Ishikawa (cell line): ENCODE data around the gene CADM2.

Experiments
- CEBPB ChIP-seq: IDR thresholded peaks from 2 replicates; pipeline ENCODE4 v1.6.1; 2012
- EGR1 ChIP-seq: IDR thresholded peaks from 2 replicates; pipeline ENCODE4 v1.6.1; 2012
- MAX ChIP-seq: IDR thresholded peaks from 2 replicates; pipeline ENCODE4 v1.6.1; 2012
- REST ChIP-seq: IDR thresholded peaks from 2 replicates; pipeline ENCODE4 v1.6.1; 2012; ENCODE audit warnings: low read depth, mild to moderate bottlenecking
- TAF1 ChIP-seq: IDR thresholded peaks from 2 replicates; pipeline ENCODE4 v1.6.1; 2012; ENCODE audit warnings: low read depth, mild to moderate bottlenecking
- TCF12 ChIP-seq: IDR thresholded peaks from 2 replicates; pipeline ENCODE4 v1.6.1; 2012; ENCODE audit warnings: low read depth
- USF1 ChIP-seq: IDR thresholded peaks from 2 replicates; pipeline ENCODE4 v1.6.1; 2012
- YY1 ChIP-seq: IDR thresholded peaks from 2 replicates; pipeline ENCODE4 v1.6.1; 2012; ENCODE audit warnings: low read depth

GRCh38 chr3:85627932-85628331, 669.1 kb downstream of the CADM2 start:
- TF ChIP-seq TCF12, result no peak
- no peak for TF ChIP-seq CEBPB
- TF ChIP-seq TAF1, result no peak
- TF ChIP-seq YY1, result no peak
- TF ChIP-seq EGR1, result no peak
- TF ChIP-seq REST, result no peak
- no peak for TF ChIP-seq MAX
- no peak for TF ChIP-seq USF1
